GM10266 (cell line): ENCODE data around the gene NXPE1.

ENCODE experiments used
- DNase-seq: peaks from one replicate; pipeline ENCODE4 v3.0.0; 2012; ENCODE audit errors: extremely low spot score
- TF ChIP-seq, protein P1 (sequence below): IDR thresholded peaks from 2 replicates; pipeline ENCODE4 v1.5.1; 2012; ENCODE audit warnings: mild to moderate bottlenecking, low read depth; ENCODE audit not compliant: control insufficient read depth, insufficient read depth; ENCODE audit errors: missing control alignments

The NXPE1 gene

DNA sequence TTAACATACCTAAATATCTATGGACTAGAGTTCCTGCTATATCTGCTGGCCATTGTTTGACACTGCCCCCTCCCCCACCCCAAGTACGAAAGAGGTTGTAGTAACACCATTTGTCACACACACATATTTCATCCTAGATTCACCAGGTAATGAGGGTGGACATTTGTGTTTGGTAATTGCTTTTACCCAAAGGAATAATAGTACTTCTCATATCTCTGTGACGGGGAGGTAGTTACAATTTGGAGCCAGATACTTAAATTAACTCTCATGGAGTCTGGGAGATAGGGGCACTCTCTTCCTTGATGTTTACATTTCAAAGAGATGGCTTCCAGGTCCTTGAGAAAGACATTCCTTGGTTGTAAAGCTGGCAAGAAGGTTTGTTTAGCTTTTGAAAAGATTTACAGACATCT, 81.7 kb downstream of the NXPE1 start:
- no peak for DNase-seq
- TF ChIP-seq, protein P1, sequence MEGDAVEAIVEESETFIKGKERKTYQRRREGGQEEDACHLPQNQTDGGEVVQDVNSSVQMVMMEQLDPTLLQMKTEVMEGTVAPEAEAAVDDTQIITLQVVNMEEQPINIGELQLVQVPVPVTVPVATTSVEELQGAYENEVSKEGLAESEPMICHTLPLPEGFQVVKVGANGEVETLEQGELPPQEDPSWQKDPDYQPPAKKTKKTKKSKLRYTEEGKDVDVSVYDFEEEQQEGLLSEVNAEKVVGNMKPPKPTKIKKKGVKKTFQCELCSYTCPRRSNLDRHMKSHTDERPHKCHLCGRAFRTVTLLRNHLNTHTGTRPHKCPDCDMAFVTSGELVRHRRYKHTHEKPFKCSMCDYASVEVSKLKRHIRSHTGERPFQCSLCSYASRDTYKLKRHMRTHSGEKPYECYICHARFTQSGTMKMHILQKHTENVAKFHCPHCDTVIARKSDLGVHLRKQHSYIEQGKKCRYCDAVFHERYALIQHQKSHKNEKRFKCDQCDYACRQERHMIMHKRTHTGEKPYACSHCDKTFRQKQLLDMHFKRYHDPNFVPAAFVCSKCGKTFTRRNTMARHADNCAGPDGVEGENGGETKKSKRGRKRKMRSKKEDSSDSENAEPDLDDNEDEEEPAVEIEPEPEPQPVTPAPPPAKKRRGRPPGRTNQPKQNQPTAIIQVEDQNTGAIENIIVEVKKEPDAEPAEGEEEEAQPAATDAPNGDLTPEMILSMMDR, result no peak

DNA sequence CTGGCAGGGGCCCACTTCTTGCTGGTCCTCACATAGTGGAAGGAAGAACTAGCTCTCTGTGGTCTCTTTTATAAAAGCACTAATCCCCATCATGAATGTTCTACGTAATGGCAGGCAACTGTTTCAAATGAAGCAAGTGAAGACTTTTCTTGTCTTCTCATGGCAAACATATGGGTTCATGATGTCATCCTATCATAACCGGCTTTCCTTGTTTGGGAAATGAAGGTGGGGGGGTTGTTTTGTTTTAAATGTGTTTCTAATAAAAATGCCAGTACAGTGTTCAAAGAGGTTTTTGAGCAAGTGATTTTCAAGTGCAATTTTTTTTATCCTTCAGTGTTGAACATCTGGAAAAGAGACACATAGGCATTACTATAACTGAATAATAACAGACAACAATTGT, 87.0 kb downstream of the NXPE1 start:
- DNase-seq, result no peak
- TF ChIP-seq, protein P1, result no peak
